ENCODE measurements around the gene CNDP2.

DNA sequence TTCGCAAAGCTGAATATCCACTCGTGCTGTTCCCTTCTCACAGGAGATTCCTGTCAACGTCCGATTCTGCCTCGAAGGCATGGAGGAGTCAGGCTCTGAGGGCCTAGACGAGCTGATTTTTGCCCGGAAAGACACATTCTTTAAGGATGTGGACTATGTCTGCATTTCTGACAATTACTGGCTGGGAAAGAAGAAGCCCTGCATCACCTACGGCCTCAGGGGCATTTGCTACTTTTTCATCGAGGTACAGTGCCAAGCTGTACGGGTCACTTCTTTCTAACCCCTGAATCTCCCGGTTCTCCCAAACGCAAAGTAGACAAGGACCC is 14.6 kb downstream of the CNDP2 start:
- TF ChIP-seq, protein P1, sequence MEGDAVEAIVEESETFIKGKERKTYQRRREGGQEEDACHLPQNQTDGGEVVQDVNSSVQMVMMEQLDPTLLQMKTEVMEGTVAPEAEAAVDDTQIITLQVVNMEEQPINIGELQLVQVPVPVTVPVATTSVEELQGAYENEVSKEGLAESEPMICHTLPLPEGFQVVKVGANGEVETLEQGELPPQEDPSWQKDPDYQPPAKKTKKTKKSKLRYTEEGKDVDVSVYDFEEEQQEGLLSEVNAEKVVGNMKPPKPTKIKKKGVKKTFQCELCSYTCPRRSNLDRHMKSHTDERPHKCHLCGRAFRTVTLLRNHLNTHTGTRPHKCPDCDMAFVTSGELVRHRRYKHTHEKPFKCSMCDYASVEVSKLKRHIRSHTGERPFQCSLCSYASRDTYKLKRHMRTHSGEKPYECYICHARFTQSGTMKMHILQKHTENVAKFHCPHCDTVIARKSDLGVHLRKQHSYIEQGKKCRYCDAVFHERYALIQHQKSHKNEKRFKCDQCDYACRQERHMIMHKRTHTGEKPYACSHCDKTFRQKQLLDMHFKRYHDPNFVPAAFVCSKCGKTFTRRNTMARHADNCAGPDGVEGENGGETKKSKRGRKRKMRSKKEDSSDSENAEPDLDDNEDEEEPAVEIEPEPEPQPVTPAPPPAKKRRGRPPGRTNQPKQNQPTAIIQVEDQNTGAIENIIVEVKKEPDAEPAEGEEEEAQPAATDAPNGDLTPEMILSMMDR (IDR thresholded peaks at IDR 0.05; ENCODE audit: low read depth, low read length, poor library complexity, severe bottlenecking): no peak
- no peak for TF ChIP-seq EZH2phosphoT487 (IDR thresholded peaks at IDR 0.05; ENCODE audit: borderline replicate concordance, low read length)

All from DOHH2 (cell line).